GM21619 (cell line): ENCODE results near the gene SMARCB1.

Source experiments
- ATAC-seq: cut with Tn5 transposase; IDR thresholded peaks from one replicate; pipeline ENCODE4 v1.9.1; 2021; ENCODE audit not compliant: unreplicated experiment

The SMARCB1 gene

GRCh38 chr22:23828800-23829680 is 42.3 kb downstream of the SMARCB1 start:
- ATAC-seq: no peak

DNA sequence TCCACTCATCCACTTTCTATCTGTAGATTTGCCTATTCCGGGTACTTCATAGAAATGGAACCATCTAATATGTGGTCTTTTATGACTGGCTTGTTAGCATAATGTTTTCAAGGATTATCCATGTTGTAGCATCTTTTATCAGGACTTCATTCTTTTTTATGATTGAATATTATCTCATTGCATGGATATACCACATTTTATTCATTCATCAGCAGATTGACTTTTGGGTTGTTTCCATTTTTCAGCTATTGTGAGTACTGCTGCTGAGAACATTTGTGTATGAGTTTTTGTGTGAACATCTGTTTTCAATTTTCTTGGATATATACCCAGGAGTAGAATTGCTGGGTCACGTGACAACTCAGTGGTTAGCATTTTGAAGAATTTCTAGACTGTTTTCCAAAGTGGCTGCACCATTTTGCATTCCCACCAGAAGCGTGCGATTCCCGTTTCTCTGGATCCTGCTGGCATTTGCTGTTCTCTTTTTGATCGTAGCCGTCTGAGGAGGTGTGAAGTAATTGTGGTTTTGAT is 43.1 kb downstream of the SMARCB1 start:
- ATAC-seq: no peak

GRCh38 chr22:23831261-23831660 is 44.5 kb downstream of the SMARCB1 start:
- no peak for ATAC-seq

GRCh38 chr22:23831781-23832180 is 45.0 kb downstream of the SMARCB1 start:
- ATAC-seq: no peak

GRCh38 chr22:23832226-23833016 is 45.7 kb downstream of the SMARCB1 start:
- ATAC-seq: no peak

DNA sequence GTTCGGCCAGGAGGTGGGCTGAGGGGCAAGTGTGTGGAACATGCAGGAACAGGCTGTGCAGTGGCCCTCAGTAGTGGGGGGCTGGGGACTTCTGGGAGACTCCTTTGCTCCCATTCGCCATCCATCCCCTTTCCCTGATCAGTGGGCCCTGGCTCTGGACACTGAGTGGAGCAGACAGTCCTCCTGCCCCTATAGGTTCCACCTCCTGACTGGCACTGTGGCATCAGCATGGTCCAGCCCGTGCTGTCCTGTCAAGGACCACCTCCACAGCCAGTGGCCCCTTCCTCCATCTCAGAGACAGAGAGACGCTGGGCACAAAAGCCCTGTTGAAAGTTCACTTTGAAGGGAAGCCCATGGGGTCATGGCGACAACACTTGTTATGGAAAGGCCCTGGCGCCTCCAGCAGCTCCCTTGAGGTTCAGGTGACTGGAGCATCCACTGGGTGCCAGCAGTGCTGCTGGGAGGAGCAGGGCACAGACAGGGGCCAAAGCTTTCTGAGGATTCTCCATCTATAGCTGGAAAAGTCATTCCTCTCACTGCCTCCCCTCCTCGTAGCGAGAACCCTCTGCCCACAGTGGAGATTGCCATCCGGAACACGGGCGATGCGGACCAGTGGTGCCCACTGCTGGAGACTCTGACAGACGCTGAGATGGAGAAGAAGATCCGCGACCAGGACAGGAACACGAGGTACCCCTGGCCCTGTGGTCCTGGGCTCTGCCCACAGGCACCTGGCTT is 46.4 kb downstream of the SMARCB1 start:
- ATAC-seq: no peak

- no peak for ATAC-seq
Observed at GRCh38 chr22:23833911-23834317, 47.1 kb downstream of the SMARCB1 start.

- no peak for ATAC-seq
Observed at GRCh38 chr22:23834406-23834792, 47.6 kb downstream of the SMARCB1 start.

GRCh38 chr22:23834793-23835483 is 48.2 kb downstream of the SMARCB1 start:
- no peak for ATAC-seq

DNA sequence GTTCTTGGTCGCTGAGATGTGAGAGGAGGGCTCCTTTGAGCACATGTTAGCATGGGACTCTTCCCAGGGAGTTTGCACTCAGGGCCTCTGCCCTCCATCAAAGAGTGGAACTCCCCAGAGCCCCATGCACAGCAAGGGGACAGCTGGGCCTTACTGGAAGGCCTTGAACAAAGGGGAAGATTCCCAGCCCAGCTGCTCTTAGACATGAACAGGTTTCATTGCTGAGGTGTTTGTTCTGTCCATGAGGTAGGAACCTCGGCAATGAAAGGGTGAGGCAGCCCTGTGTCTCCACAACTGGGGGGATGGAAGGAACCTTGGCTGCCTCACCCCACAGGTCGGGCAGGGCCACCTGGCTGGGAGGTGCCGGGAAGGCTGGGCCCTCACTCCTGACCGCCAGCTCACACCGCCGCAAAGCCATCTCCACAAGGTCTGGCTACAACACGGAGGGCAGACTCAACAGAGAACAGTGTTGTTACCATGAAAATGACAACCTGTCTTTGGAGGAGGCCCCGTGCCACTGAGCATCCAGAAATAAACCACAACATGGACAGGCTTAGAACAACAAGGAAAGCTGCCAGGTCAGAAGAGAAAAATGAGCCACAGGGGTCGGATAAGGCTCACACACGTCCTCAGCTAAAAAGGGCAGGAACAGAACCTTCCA is 48.8 kb downstream of the SMARCB1 start:
- ATAC-seq: no peak

GRCh38 chr22:23836281-23836680 is 49.5 kb downstream of the SMARCB1 start:
- ATAC-seq: no peak

- ATAC-seq: no peak
Observed at GRCh38 chr22:23836692-23837495, 50.1 kb downstream of the SMARCB1 start.

DNA sequence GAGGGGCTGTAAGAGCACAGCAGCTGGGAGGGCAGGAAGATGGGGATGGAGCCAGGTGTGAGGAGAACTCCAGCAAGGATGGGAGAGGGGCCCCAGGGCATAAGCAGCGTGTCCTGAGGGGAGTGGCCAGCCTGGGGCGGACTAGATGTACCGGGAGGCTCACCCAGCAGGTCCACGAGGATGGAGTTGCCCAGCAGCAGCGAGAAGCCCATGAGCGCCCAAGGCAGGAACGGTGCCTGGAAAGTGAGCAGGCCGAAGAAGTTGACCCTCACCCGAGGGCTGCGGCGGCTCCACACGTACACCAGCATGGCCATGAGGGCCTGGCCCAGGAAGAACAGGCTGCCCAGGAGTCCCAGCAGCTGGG is 50.7 kb downstream of the SMARCB1 start:
- ATAC-seq: no peak

- ATAC-seq: peak; percentile 8
Observed at GRCh38 chr22:23837911-23838680, 51.3 kb downstream of the SMARCB1 start.

DNA sequence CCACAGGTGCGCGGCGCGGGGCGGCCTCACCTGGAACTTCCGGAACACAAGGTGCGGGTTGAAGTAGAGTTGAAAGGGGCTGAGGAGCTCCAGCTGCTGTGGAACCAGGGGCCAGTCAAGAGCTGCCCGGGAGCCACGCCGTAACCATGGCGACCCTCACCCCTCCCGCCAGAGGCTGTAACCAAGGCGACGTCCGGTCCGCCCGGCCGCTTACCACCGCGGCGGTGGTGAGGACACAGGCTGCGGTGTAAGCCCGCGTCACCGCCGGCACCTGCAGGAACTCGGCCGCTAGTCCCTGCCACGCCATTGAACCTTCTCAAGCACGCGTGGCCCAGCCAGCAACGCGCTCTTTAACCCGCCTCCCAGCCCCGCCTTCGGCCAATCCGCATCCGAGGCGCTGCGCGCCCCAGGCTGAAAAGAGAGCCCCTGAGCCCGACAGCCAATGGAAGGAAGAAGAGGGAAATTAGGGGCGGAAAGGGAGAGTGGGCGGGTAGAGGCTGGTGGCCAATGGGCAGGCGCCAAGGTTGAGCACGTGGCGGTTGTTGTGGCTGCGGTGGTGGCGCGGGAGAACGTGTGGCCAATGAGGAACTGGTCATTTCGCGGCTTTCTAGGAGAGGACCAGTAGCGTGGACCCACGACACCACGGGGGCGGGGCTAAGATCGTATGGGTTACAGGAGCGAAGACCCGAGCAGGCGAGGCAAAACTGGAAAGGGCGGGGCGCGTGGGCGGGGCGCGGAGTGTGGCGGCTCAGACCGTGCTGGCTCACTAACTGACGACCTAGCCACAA is 52.1 kb downstream of the SMARCB1 start, which contains the start of gene DERL3:
TSS of gene DERL3 (minus strand) at position 326 of the 788 bp plus-strand sequence. CDS start at position 307, 19 bp downstream.
- ATAC-seq: peak; percentile 72

DNA sequence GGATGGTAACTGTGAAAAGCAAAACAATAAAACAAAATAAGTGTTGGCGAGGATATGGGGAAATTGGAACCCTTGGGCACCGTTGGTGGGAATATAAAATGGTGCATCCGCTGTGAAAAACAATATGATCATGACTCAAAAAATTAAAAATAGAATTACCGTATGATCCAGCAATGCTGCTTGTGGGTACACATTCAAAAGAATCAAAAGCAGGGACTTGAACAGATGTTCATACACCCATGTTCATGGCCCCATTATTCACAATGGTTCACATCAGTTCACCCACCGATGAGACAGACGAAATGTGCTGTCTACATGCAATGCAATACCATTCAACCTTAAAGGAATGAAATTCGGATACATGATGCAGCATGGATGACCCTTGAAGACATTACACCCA is 53.3 kb downstream of the SMARCB1 start:
- ATAC-seq: no peak

DNA sequence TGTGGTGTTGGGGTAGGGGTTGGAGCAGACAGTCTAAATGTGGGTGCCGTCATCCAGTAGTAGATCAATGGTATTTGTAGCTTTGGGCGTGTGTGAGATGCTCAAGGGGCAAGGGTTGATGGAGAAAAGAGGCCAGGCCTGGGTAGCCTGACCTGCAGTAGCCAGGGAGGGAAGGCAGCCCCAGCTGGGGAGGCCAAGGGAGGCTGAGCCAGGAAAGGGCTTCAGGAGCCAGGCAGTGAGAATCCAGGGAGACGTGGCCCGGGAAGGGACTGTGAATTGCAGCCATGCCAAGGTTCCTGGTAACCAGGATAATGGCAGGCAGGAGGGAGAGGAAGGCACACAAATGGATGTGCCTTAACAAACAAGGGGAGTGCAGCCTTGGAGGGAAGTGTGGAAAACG is 54.5 kb downstream of the SMARCB1 start:
- ATAC-seq: no peak
